ENCODE data around the gene FBXO45.

DNA sequence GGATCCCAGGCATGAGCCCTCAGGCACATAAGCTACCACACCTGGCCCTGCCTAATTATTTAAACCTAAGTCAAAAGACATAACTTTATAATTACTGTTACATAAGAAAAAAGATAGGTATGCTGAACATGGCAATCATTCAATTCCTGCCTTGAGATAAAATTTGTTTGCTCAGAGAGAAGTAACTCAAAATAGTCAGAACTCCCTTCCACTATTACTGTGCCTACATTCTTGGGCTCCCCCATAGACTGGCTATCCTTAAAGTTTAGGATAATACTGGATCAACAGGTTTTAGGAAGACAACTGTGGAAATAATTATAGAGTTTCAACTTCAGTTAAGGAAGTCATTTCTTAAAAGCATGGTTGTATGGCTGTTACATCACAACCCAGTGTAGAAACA lies 10.0 kb upstream of the FBXO45 start:
- TF ChIP-seq, protein P1, sequence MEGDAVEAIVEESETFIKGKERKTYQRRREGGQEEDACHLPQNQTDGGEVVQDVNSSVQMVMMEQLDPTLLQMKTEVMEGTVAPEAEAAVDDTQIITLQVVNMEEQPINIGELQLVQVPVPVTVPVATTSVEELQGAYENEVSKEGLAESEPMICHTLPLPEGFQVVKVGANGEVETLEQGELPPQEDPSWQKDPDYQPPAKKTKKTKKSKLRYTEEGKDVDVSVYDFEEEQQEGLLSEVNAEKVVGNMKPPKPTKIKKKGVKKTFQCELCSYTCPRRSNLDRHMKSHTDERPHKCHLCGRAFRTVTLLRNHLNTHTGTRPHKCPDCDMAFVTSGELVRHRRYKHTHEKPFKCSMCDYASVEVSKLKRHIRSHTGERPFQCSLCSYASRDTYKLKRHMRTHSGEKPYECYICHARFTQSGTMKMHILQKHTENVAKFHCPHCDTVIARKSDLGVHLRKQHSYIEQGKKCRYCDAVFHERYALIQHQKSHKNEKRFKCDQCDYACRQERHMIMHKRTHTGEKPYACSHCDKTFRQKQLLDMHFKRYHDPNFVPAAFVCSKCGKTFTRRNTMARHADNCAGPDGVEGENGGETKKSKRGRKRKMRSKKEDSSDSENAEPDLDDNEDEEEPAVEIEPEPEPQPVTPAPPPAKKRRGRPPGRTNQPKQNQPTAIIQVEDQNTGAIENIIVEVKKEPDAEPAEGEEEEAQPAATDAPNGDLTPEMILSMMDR (IDR thresholded peaks at IDR 0.05): no peak
- TF ChIP-seq EP300 (IDR thresholded peaks at IDR 0.05) (no peak), POLR2A (IDR thresholded peaks at IDR 0.05) (no peak), POLR2AphosphoS5 (IDR thresholded peaks at IDR 0.05) (no peak)

Data from suprapubic skin (tissue), 4 donors.